ENCODE measurements around the gene CAPN12. TPM values are rescaled to one million over a fixed set of nuclear protein-coding genes. Genes with fewer than 3 reads are reported as not detected.

Gene CAPN12
- total and polyA plus RNA-seq, 2 of the 4 experiments (the other 2 are of a cell fraction) = 0.18 to 0.97 TPM

DNA sequence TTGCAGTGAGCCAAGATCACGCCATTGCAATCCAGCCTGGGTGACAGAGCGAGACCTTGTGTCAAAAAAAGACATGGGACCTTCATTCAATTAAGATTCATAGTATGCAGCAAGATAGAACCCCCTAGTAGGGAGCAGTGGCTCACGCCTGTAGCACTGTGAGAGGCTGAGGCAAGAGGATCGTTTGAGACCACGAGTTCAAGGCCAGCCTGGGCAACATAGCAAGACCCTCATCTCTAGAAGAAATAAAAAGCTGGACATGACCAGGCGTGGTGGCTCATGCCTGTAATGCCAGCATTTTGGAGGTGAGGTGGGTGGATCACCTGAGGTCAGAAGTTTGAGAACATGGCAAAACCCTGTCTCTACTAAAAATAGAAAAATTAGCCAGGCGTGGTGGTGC, 36.2 kb upstream of the CAPN12 start:
- Histone ChIP-seq H2BK120ac (ENCODE audit: low read depth, low read length) (no peak overlapping the region), H3K27me3 (ENCODE audit: control insufficient read depth, insufficient read depth, low read length) (peaks cover 17% of the 10 kb centered on the region), H3K56ac (ENCODE audit: extremely low read depth, insufficient read depth, low read length) (no peak overlapping the region), H3K23ac (ENCODE audit: low read depth, low read length) (no peak overlapping the region), H3K4me2 (ENCODE audit: low read depth, low read length) (no peak overlapping the region), H3K9me3 (ENCODE audit: control insufficient read depth, insufficient read depth, low read length) (no peaks in the 10 kb centered on the region), H2AK9ac (replicated peaks; ENCODE audit: low read depth, low read length, poor library complexity) (no peak overlapping the region), H3K36me3 (ENCODE audit: control insufficient read depth, insufficient read depth, low read length) (no peaks in the 10 kb centered on the region), H3K14ac (replicated peaks; ENCODE audit: low read depth, low read length) (no peak overlapping the region), H4K5ac (ENCODE audit: low read depth, low read length) (no peak overlapping the region), H2AFZ (replicated peaks; ENCODE audit: low read length, poor library complexity) (no peak overlapping the region), H3K4ac (ENCODE audit: low read depth, low read length) (no peak overlapping the region), H2BK20ac (ENCODE audit: low read depth, low read length) (no peak overlapping the region), H3K4me1 (ENCODE audit: control insufficient read depth, insufficient read depth, low read length) (no peaks in the 10 kb centered on the region), H3K18ac (ENCODE audit: low read depth, low read length) (no peak overlapping the region), H3K27ac (ENCODE audit: insufficient read depth, low read length) (no peak overlapping the region), H3K79me1 (ENCODE audit: low read depth in 1 of 2, low read length in 2 of 2) (no peaks in the 10 kb centered on the region), H4K91ac (ENCODE audit: insufficient read depth, low read depth, low read length) (no peak overlapping the region), H2AK5ac (ENCODE audit: low read depth, low read length) (no peak overlapping the region), H2BK5ac (ENCODE audit: low read depth, low read length, poor library complexity, severe bottlenecking) (no peak overlapping the region), H4K20me1 (ENCODE audit: insufficient read depth, low read length) (no peaks in the 10 kb centered on the region), H3K9ac (ENCODE audit: low read depth, low read length) (no peak overlapping the region), H3K9me1 (ENCODE audit: insufficient read depth, low read length) (no peaks in the 10 kb centered on the region), H3K4me3 (ENCODE audit: insufficient read depth, low read depth, low read length) (no peak overlapping the region), H4K8ac (ENCODE audit: low read depth in 2 of 2, low read length in 2 of 2) (no peak overlapping the region), H2BK15ac (ENCODE audit: low read depth, low read length) (no peak overlapping the region)
- TF ChIP-seq MXI1 (IDR thresholded peaks at IDR 0.05; ENCODE audit: borderline replicate concordance, low read depth, low read length) (no peak), RCOR1 (IDR thresholded peaks at IDR 0.05; ENCODE audit: insufficient replicate concordance, low read length) (no peak), BHLHE40 (IDR thresholded peaks at IDR 0.05; ENCODE audit: low read depth, low read length) (no peak), FOS (IDR thresholded peaks at IDR 0.05; ENCODE audit: low read depth, low read length) (no peak)
- TF ChIP-seq, protein P1, sequence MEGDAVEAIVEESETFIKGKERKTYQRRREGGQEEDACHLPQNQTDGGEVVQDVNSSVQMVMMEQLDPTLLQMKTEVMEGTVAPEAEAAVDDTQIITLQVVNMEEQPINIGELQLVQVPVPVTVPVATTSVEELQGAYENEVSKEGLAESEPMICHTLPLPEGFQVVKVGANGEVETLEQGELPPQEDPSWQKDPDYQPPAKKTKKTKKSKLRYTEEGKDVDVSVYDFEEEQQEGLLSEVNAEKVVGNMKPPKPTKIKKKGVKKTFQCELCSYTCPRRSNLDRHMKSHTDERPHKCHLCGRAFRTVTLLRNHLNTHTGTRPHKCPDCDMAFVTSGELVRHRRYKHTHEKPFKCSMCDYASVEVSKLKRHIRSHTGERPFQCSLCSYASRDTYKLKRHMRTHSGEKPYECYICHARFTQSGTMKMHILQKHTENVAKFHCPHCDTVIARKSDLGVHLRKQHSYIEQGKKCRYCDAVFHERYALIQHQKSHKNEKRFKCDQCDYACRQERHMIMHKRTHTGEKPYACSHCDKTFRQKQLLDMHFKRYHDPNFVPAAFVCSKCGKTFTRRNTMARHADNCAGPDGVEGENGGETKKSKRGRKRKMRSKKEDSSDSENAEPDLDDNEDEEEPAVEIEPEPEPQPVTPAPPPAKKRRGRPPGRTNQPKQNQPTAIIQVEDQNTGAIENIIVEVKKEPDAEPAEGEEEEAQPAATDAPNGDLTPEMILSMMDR (conservative IDR thresholded peaks at IDR 0.05; ENCODE audit: low read depth, low read length) = no peak
- POLR2A ChIA-PET (ENCODE audit: unreplicated experiment) = no interaction called here
- ATAC-seq (ENCODE audit: low read depth) = no peak
- in situ Hi-C loops (cut with MboI; ENCODE audit: low sequenced_read_pairs) (no loop called here), dilution Hi-C loops (cut with HindIII; ENCODE audit: low sequenced_read_pairs, unreplicated experiment) (no loop called here), intact Hi-C loops (cut with micrococcal nuclease) (no loop called here)
- no CpG with 5 or more reads among the region's 7 CpGs for WGBS, 2 experiments (ENCODE audit: extremely low coverage in 2 of 2, insufficient read length in 1 of 2)
- no peak for DNase-seq
- CTCF ChIA-PET = no interaction called here
- no TSS peak for BruUV-seq (replicated peaks)

Data from IMR-90 (cell line).